Renal cortical epithelial cell (primary cell): ENCODE measurements around the gene COL1A2. TPM values are rescaled to one million over a fixed set of nuclear protein-coding genes. Genes with fewer than 3 reads are reported as not detected.

ENCODE experiments used
- total RNA-seq: library from RNA; depleted of rRNA; stranded (reverse); fragments of >200 nt; gene quantifications from 2 replicates; pipeline ENCODE4 v1.2.3, GENCODE V29; 2014

Gene COL1A2
- total RNA-seq, 1 donor from 2014 or later = 237 TPM

Other genes with a start within 250 kb of the COL1A2 start
- 27.1 and 33.7 TPM in 2 replicates for gene CASD1, start 114.9 kb downstream of the COL1A2 start, total RNA-seq